ENCODE results near the gene MPG.

- peak; percentile 80 for TF ChIP-seq CTCF (conservative IDR thresholded peaks at IDR 0.05)
- TF ChIP-seq ZFX (IDR thresholded peaks at IDR 0.05), result no peak
These were observed 39.6 kb downstream of the MPG start for GRCh38 chr16:117379-118365.
